ENCODE results near the gene ABCF1. TPM values are rescaled to one million over a fixed set of nuclear protein-coding genes. Genes with fewer than 3 reads are reported as not detected.

Gene ABCF1
- total RNA-seq, 1 experiment from 2014 or later, result 53.3 TPM

GRCh38 chr6:30625511-30625910, 54.3 kb downstream of the ABCF1 start:
- H3K9ac ChIP-seq (ENCODE audit: low read length), result no peak overlapping the region
- no peak overlapping the region for H3K27ac ChIP-seq (ENCODE audit: low read depth, low read length)
- H3K4me1 ChIP-seq (ENCODE audit: control insufficient read depth in 1 of 2, insufficient read depth in 2 of 2, low read length in 2 of 2), result peaks cover 2 to 15% of the 10 kb centered on the region in 2 experiments; a peak in 3 of 4 replicates
- H3K36me3 ChIP-seq (ENCODE audit: control insufficient read depth in 1 of 2, insufficient read depth in 2 of 2, low read length in 2 of 2), result peaks cover 42 to 44% of the 10 kb centered on the region in 2 experiments
- H3K9me2 ChIP-seq (ENCODE audit: insufficient read depth), result no peaks in the 10 kb centered on the region
- POLR2A ChIA-PET, result interaction anchor here (1.2 to 2.0 kb wide), 2 partner anchors 8 to 10 kb away, joined by 4 to 10 read pairs; partner anchors contain the start of genes MRPS18B and PPP1R10
- no peaks in the 10 kb centered on the region for H4K20me1 ChIP-seq (ENCODE audit: insufficient read depth)
- TF ChIP-seq SIN3A (IDR thresholded peaks at IDR 0.05; ENCODE audit: low read depth) (no peak), YY1 (IDR thresholded peaks at IDR 0.05; ENCODE audit: extremely low read depth, insufficient replicate concordance, low read depth, low read length) (no peak), SP1 (IDR thresholded peaks at IDR 0.05; ENCODE audit: low read depth) (no peak), CTCF (IDR thresholded peaks at IDR 0.05 in 2 of 3, conservative IDR thresholded peaks at IDR 0.05 in 1 of 3; ENCODE audit: borderline replicate concordance in 1 of 3, insufficient read depth in 1 of 3, low read depth in 2 of 3, low read length in 2 of 3) (no peak), SRF (IDR thresholded peaks at IDR 0.05; ENCODE audit: low read depth) (no peak), CBX3 (IDR thresholded peaks at IDR 0.05; ENCODE audit: low read depth) (no peak), EZH2phosphoT487 (IDR thresholded peaks at IDR 0.05; ENCODE audit: borderline replicate concordance) (no peak), EZH2 (IDR thresholded peaks at IDR 0.05) (no peak), ZNF274 (IDR thresholded peaks at IDR 0.05; ENCODE audit: low read depth, low read length) (no peak), ZFX (IDR thresholded peaks at IDR 0.05) (no peak), JUND (IDR thresholded peaks at IDR 0.05) (no peak), CEBPB (IDR thresholded peaks at IDR 0.05; ENCODE audit: low read depth) (no peak), FOSL1 (IDR thresholded peaks at IDR 0.05; ENCODE audit: low read depth) (no peak), REST (IDR thresholded peaks at IDR 0.05; ENCODE audit: low read depth) (no peak), POLR2AphosphoS5 (IDR thresholded peaks at IDR 0.05; ENCODE audit: low read depth, low read length) (no peak), EGR1 (IDR thresholded peaks at IDR 0.05; ENCODE audit: low read depth) (no peak), ELF1 (IDR thresholded peaks at IDR 0.05; ENCODE audit: borderline replicate concordance, low read depth) (no peak)
- peaks cover 24% of the 10 kb centered on the region; the same call in 1 of the 2 replicates for H3K79me2 ChIP-seq (ENCODE audit: insufficient read depth, low read length)
- H3K4me3 ChIP-seq (replicated peaks in 1 of 2; ENCODE audit: low read depth in 1 of 2, low read length in 2 of 2), result no peak overlapping the region
- no TSS peak for BruUV-seq (replicated peaks)
- no peaks in the 10 kb centered on the region for H3K27me3 ChIP-seq (ENCODE audit: insufficient read depth, low read length)
- no peak overlapping the region for H2AFZ ChIP-seq (ENCODE audit: low read depth, low read length, poor library complexity, severe bottlenecking)
- DNase-seq (ENCODE audit: low read depth, low spot score) (no peak), ATAC-seq (no peak)
- CTCF ChIA-PET, result no interaction called here
- intact Hi-C loops (cut with micrococcal nuclease), result no loop called here
- no peak overlapping the region for H3K4me2 ChIP-seq (ENCODE audit: low read length)
- RAD21 ChIA-PET (ENCODE audit: low non-redundant PET in 1 of 2, low total read pairs in 2 of 2, uncharacterized antibody in 2 of 2, unreplicated experiment in 2 of 2), result no interaction called here
- no peaks in the 10 kb centered on the region for H3K9me3 ChIP-seq (ENCODE audit: control insufficient read depth in 1 of 2, insufficient read depth in 1 of 2, low read depth in 1 of 2, low read length in 2 of 2)

Data from HCT116 (cell line).